Body of pancreas (tissue), 4 donors: ENCODE data around the gene PRMT6. TPM values are rescaled to one million over a fixed set of nuclear protein-coding genes. Genes with fewer than 3 reads are reported as not detected.

Source experiments
- ATAC-seq: fragments of 150-250 bp; one replicate; pipeline ENCODE4 v1.9.1; 2016
- DNase-seq, 4 donors: peaks; one replicate each; pipeline ENCODE4 v3.0.0-alpha.2; 2019
- H3K27ac ChIP-seq, 4 donors: fragments of 200-600 bp; sonication (generic); 1 replicate in 3 of 4; 2 replicates in 1 of 4; pipeline versions ENCODE4 v1.5.1 to v1.6.1; 2016 to 2019; ENCODE audit warnings: mild to moderate bottlenecking in 1 of 4, mixed read lengths in 1 of 4, moderate library complexity in 1 of 4
- H3K27me3 ChIP-seq, 2 donors: fragments of 200-600 bp; sonication (generic); one replicate each; pipeline ENCODE4 v1.6.0; 2016; ENCODE audit warnings: mild to moderate bottlenecking in 1 of 2
- H3K36me3 ChIP-seq, 2 donors: fragments of 200-600 bp; sonication (generic); replicated peaks in 1 of 2; 2 replicates each; pipeline ENCODE4 v1.5.1; 2016; ENCODE audit warnings: low read depth in 2 of 2; ENCODE audit not compliant: insufficient read depth in 1 of 2
- H3K4me1 ChIP-seq: fragments of 200-600 bp; sonication (generic); one replicate; pipeline ENCODE4 v1.6.0; 2016
- H3K4me3 ChIP-seq, 2 donors: fragments of 200-600 bp; sonication (generic); 1 replicate in 1 of 2; 2 replicates in 1 of 2; pipeline ENCODE4 v1.5.1; 2016 to 2019
- H3K9me3 ChIP-seq, 3 donors: fragments of 200-600 bp; sonication (generic); 1 replicate in 2 of 3; 2 replicates in 1 of 3; pipeline ENCODE4 v1.5.1; 2016
- CTCF ChIP-seq, 7 experiments: fragments of 450-650 bp in 4 of 7; fragments of 200-600 bp in 3 of 7; sonication (generic) in 3 of 7; IDR thresholded peaks; one replicate each; pipeline ENCODE4 v1.5.1; 2016 to 2019; ENCODE audit warnings: antibody characterized with exemption in 7 of 7
- POLR2A ChIP-seq, 3 donors: fragments of 450-650 bp; IDR thresholded peaks; one replicate each; pipeline ENCODE4 v1.6.1; 2016; ENCODE audit warnings: antibody characterized with exemption in 3 of 3, mild to moderate bottlenecking in 2 of 3
- WGBS, 2 donors: methylation state at CpG; one replicate each; pipeline ENCODE4 v1.1.5; 2017; 5-methylcytosine and 5-hydroxymethylcytosine counted together
- intact Hi-C: fragments of 100-400 bp; cut with DNase I; formaldehyde crosslinking; loops from one replicate; pipeline ENCODE4 v1.15.1; 2023
- total RNA-seq, 2 donors: library from RNA; depleted of rRNA; stranded (reverse); fragments of >200 nt; gene quantifications; one replicate each; pipeline ENCODE4 v1.1.0, GENCODE V29; 2016

Gene PRMT6
- total RNA-seq, 2 donors from 2014 or later = 8.9 to 9.9 TPM

- Histone ChIP-seq H3K27ac (no peak overlapping the region), H3K36me3 (no peaks in the 10 kb centered on the region), H3K27me3 (no peaks in the 10 kb centered on the region), H3K4me1 (no peaks in the 10 kb centered on the region), H3K9me3 (no peaks in the 10 kb centered on the region), H3K4me3 (no peak overlapping the region)
- DNase-seq = no peak
- intact Hi-C loops = no loop called here
- TF ChIP-seq CTCF (IDR thresholded peaks at IDR 0.05) (no peak), POLR2A (IDR thresholded peaks at IDR 0.05) (no peak)
- no peak for ATAC-seq
These were observed 39.2 kb downstream of the PRMT6 start for GRCh38 chr1:107095647-107096046.

- no peak for ATAC-seq
- intact Hi-C loops = no loop called here
These were observed 40.2 kb downstream of the PRMT6 start for GRCh38 chr1:107096690-107097089.

GRCh38 chr1:107098961-107099360 lies 42.5 kb downstream of the PRMT6 start:
- DNase-seq (no peak), ATAC-seq (no peak)
- WGBS, 2 donors = 65 to 67% methylated on average over 3 of the region's 3 CpGs
- Histone ChIP-seq H3K4me1 (no peaks in the 10 kb centered on the region), H3K4me3 (no peak overlapping the region), H3K36me3 (no peaks in the 10 kb centered on the region), H3K9me3 (no peaks in the 10 kb centered on the region), H3K27me3 (no peaks in the 10 kb centered on the region), H3K27ac (no peak overlapping the region)
- intact Hi-C loops = no loop called here
- TF ChIP-seq CTCF (IDR thresholded peaks at IDR 0.05) (no peak), POLR2A (IDR thresholded peaks at IDR 0.05) (no peak)

More at GRCh38 chr1:107096690-107097089, 40.2 kb downstream of the PRMT6 start:
- no peaks in the 10 kb centered on the region for H3K27me3 ChIP-seq
- H3K4me3 ChIP-seq = no peak overlapping the region
- DNase-seq = no peak
- H3K36me3 ChIP-seq = no peaks in the 10 kb centered on the region
- H3K27ac ChIP-seq = no peak overlapping the region
- no peaks in the 10 kb centered on the region for H3K9me3 ChIP-seq
- H3K4me1 ChIP-seq = no peaks in the 10 kb centered on the region
- WGBS, 2 donors = 21 to 25% methylated on average over 2 of the region's 2 CpGs
- TF ChIP-seq CTCF (IDR thresholded peaks at IDR 0.05) (no peak), POLR2A (IDR thresholded peaks at IDR 0.05) (no peak)

GRCh38 chr1:107100331-107100984 lies 44.0 kb downstream of the PRMT6 start:
- no peak for TF ChIP-seq CTCF (IDR thresholded peaks at IDR 0.05)
- no peak for TF ChIP-seq POLR2A (IDR thresholded peaks at IDR 0.05)
- Histone ChIP-seq H3K9me3 (no peaks in the 10 kb centered on the region), H3K27ac (no peak overlapping the region), H3K36me3 (no peaks in the 10 kb centered on the region), H3K4me3 (no peak overlapping the region), H3K4me1 (no peaks in the 10 kb centered on the region), H3K27me3 (no peaks in the 10 kb centered on the region)
- intact Hi-C loops = no loop called here
- ATAC-seq (no peak), DNase-seq (no peak)
- WGBS, 2 donors = 67 to 70% methylated on average over 3 of the region's 3 CpGs

GRCh38 chr1:107105914-107106313 lies 49.4 kb downstream of the PRMT6 start:
- DNase-seq (no peak), ATAC-seq (no peak)
- no peak overlapping the region for H3K4me3 ChIP-seq
- H3K4me1 ChIP-seq = no peaks in the 10 kb centered on the region
- no peaks in the 10 kb centered on the region for H3K36me3 ChIP-seq
- no peak overlapping the region for H3K27ac ChIP-seq
- no peaks in the 10 kb centered on the region for H3K27me3 ChIP-seq
- H3K9me3 ChIP-seq = no peaks in the 10 kb centered on the region
- 76 to 80% methylated on average over 3 of the region's 3 CpGs for WGBS, 2 donors
- TF ChIP-seq CTCF (IDR thresholded peaks at IDR 0.05) = no peak
- TF ChIP-seq POLR2A (IDR thresholded peaks at IDR 0.05) = no peak
- intact Hi-C loops = no loop called here
